GM12891 (cell line): Measurements from ENCODE around the gene C3orf85.

Source experiments
- DNase-seq: peaks from one replicate; pipeline ENCODE4 v3.0.0; 2011; ENCODE audit warnings: low spot score; ENCODE audit not compliant: insufficient read length
- FAIRE-seq: peaks from 2 replicates; lab custom pipeline; 2011; peaks lifted over from hg19 to GRCh38; lab: Jason Lieb, UNC
- PAX5 ChIP-seq: IDR thresholded peaks from 2 replicates; pipeline ENCODE4 v1.6.1; 2011; ENCODE audit warnings: low read length, moderate library complexity, mild to moderate bottlenecking; ENCODE audit not compliant: insufficient read depth, severe bottlenecking
- POLR2A ChIP-seq: IDR thresholded peaks from 2 replicates; pipeline ENCODE4 v1.6.1; 2011; ENCODE audit warnings: low read depth, low read length, control low read depth
- POLR2AphosphoS5 ChIP-seq: IDR thresholded peaks from 2 replicates; pipeline ENCODE4 v1.6.1; 2011; ENCODE audit warnings: low read depth, low read length, control low read depth
- POU2F2 ChIP-seq: IDR thresholded peaks from 2 replicates; pipeline ENCODE4 v1.6.1; 2011; ENCODE audit warnings: low read depth, mild to moderate bottlenecking, control low read depth, low read length, moderate library complexity
- SPI1 ChIP-seq: IDR thresholded peaks from 2 replicates; pipeline ENCODE4 v1.6.1; 2011; ENCODE audit warnings: low read depth, low read length, control low read depth
- TAF1 ChIP-seq: IDR thresholded peaks from 2 replicates; pipeline ENCODE4 v1.6.1; 2011; ENCODE audit warnings: low read depth, low read length, control low read depth

The C3orf85 gene

GRCh38 chr3:109149078-109149477 lies 12.6 kb downstream of the C3orf85 start:
- no peak for FAIRE-seq
- DNase-seq, result no peak

GRCh38 chr3:109152320-109152719 lies 15.8 kb downstream of the C3orf85 start:
- TF ChIP-seq TAF1 (no peak), SPI1 (no peak), PAX5 (no peak), POLR2A (no peak), POLR2AphosphoS5 (no peak), POU2F2 (no peak)
- DNase-seq (no peak), FAIRE-seq (no peak)

More at GRCh38 chr3:109149078-109149477, 12.6 kb downstream of the C3orf85 start:
- TF ChIP-seq POLR2A (no peak), POLR2AphosphoS5 (no peak), SPI1 (no peak), POU2F2 (no peak), TAF1 (no peak), PAX5 (no peak)

- DNase-seq, result no peak
- TF ChIP-seq SPI1 (no peak), TAF1 (no peak), POLR2A (no peak), PAX5 (no peak), POLR2AphosphoS5 (no peak), POU2F2 (no peak)
- no peak for FAIRE-seq
Measured at GRCh38 chr3:109154979-109155378, 18.5 kb downstream of the C3orf85 start.

GRCh38 chr3:109155828-109156227 lies 19.3 kb downstream of the C3orf85 start:
- TF ChIP-seq POLR2A, result no peak
- no peak for TF ChIP-seq POU2F2
- no peak for TF ChIP-seq POLR2AphosphoS5
- no peak for TF ChIP-seq PAX5
- TF ChIP-seq TAF1, result no peak
- no peak for FAIRE-seq

GRCh38 chr3:109161487-109162123 lies 25.1 kb downstream of the C3orf85 start:
- no peak for DNase-seq
- TF ChIP-seq PAX5 (no peak), POLR2A (no peak), TAF1 (no peak), POLR2AphosphoS5 (no peak), SPI1 (no peak), POU2F2 (no peak)
- no peak for FAIRE-seq

More at GRCh38 chr3:109155828-109156227, 19.3 kb downstream of the C3orf85 start:
- DNase-seq, result no peak

GRCh38 chr3:109165905-109166304 lies 29.4 kb downstream of the C3orf85 start:
- DNase-seq (no peak), FAIRE-seq (no peak)
- TF ChIP-seq POU2F2 (no peak), SPI1 (no peak), PAX5 (no peak), TAF1 (no peak), POLR2AphosphoS5 (no peak), POLR2A (no peak)

- FAIRE-seq, result no peak
Measured at GRCh38 chr3:109171479-109171878, 35.0 kb downstream of the C3orf85 start.

GRCh38 chr3:109175411-109175810 lies 38.9 kb downstream of the C3orf85 start:
- FAIRE-seq, result no peak
- no peak for TF ChIP-seq POU2F2
- TF ChIP-seq PAX5, result no peak
- TF ChIP-seq TAF1, result no peak
- no peak for TF ChIP-seq SPI1
- TF ChIP-seq POLR2A, result no peak
- TF ChIP-seq POLR2AphosphoS5, result no peak

More at GRCh38 chr3:109171479-109171878, 35.0 kb downstream of the C3orf85 start:
- DNase-seq, result no peak
- TF ChIP-seq TAF1 (no peak), POLR2AphosphoS5 (no peak), PAX5 (no peak), POU2F2 (no peak), POLR2A (no peak)

GRCh38 chr3:109176726-109177125 lies 40.2 kb downstream of the C3orf85 start:
- TF ChIP-seq POU2F2, result no peak
- no peak for TF ChIP-seq POLR2AphosphoS5
- no peak for TF ChIP-seq TAF1
- TF ChIP-seq PAX5, result no peak
- no peak for TF ChIP-seq POLR2A
- no peak for TF ChIP-seq SPI1
- FAIRE-seq, result no peak
- no peak for DNase-seq

More at GRCh38 chr3:109175411-109175810, 38.9 kb downstream of the C3orf85 start:
- DNase-seq, result no peak
